IMR-90 (cell line): ENCODE results near the gene PTPRU. TPM values are rescaled to one million over a fixed set of nuclear protein-coding genes. Genes with fewer than 3 reads are reported as not detected.

Experiments
- ATAC-seq: fragments of 200-7000 bp; cut with Tn5 transposase; 2 replicates; pipeline ENCODE4 v1.9.1; 2020; ENCODE audit warnings: low read depth, mild to moderate bottlenecking, moderate library complexity
- BruUV-seq: library from RNA; stranded (reverse); fragments of 400-500 nt; replicated peaks from 2 replicates; lab custom pipeline; 2021; lab: Mats Ljungman, UMichigan
- CTCF ChIA-PET: fragments of 300-600 bp; formaldehyde crosslinking; extraction: SDS; loops from one replicate; lab custom pipeline; 2021; ENCODE audit warnings: antibody characterized with exemption; lab: Yijun Ruan, JAX
- POLR2A ChIA-PET: fragments of 300-600 bp; sonication (Branson Sonifier 250); formaldehyde crosslinking; loops from one replicate; lab custom pipeline; 2022; ENCODE audit warnings: antibody characterized with exemption; ENCODE audit not compliant: unreplicated experiment; lab: Charles Lee
- DNase-seq: peaks from one replicate; pipeline ENCODE4 v3.0.0; 2013
- H2AFZ ChIP-seq: replicated peaks from 2 replicates; pipeline ENCODE3; 2013; ENCODE audit warnings: low read length, mild to moderate bottlenecking; ENCODE audit not compliant: poor library complexity
- H2AK5ac ChIP-seq: 2 replicates; pipeline ENCODE4 v1.6.1; 2013; ENCODE audit warnings: low read depth, low read length, inconsistent platforms
- H2AK9ac ChIP-seq: replicated peaks from 2 replicates; pipeline ENCODE3; 2013; ENCODE audit warnings: mild to moderate bottlenecking, low read depth, low read length, moderate library complexity; ENCODE audit not compliant: poor library complexity
- H2BK120ac ChIP-seq: 2 replicates; pipeline ENCODE4 v1.6.1; 2013; ENCODE audit warnings: low read depth, low read length, inconsistent platforms
- H2BK15ac ChIP-seq: 3 replicates; pipeline ENCODE4 v1.6.1; 2013; ENCODE audit warnings: low read depth, low read length, inconsistent platforms
- H2BK20ac ChIP-seq: 2 replicates; pipeline ENCODE4 v1.6.1; 2013; ENCODE audit warnings: low read depth, mild to moderate bottlenecking, inconsistent platforms, low read length, moderate library complexity
- H2BK5ac ChIP-seq: 2 replicates; pipeline ENCODE4 v1.6.1; 2013; ENCODE audit warnings: mild to moderate bottlenecking, low read depth, low read length, inconsistent platforms; ENCODE audit not compliant: poor library complexity, severe bottlenecking
- H3K14ac ChIP-seq: replicated peaks from 2 replicates; pipeline ENCODE4 v1.6.1; 2013; ENCODE audit warnings: low read depth, low read length, inconsistent platforms
- H3K18ac ChIP-seq: 2 replicates; pipeline ENCODE4 v1.6.1; 2013; ENCODE audit warnings: low read depth, low read length, control low read depth
- H3K23ac ChIP-seq: 2 replicates; pipeline ENCODE4 v1.6.1; 2013; ENCODE audit warnings: low read depth, low read length, inconsistent platforms
- H3K27ac ChIP-seq: 2 replicates; pipeline ENCODE4 v1.5.1; 2013; ENCODE audit warnings: mild to moderate bottlenecking, control low read depth, low read length; ENCODE audit not compliant: insufficient read depth
- H3K27me3 ChIP-seq: 2 replicates; pipeline ENCODE4 v1.6.1; 2013; ENCODE audit warnings: low read length; ENCODE audit not compliant: control insufficient read depth, insufficient read depth
- H3K36me3 ChIP-seq: 2 replicates; pipeline ENCODE4 v1.6.1; 2013; ENCODE audit warnings: low read length, mixed read lengths; ENCODE audit not compliant: control insufficient read depth, insufficient read depth
- H3K4ac ChIP-seq: 2 replicates; pipeline ENCODE4 v1.6.1; 2013; ENCODE audit warnings: low read depth, low read length, inconsistent platforms
- H3K4me1 ChIP-seq: 2 replicates; pipeline ENCODE4 v1.6.1; 2013; ENCODE audit warnings: low read length, mixed read lengths; ENCODE audit not compliant: control insufficient read depth, insufficient read depth
- H3K4me2 ChIP-seq: 2 replicates; pipeline ENCODE4 v1.6.1; 2013; ENCODE audit warnings: low read depth, mild to moderate bottlenecking, control low read depth, low read length, moderate library complexity
- H3K4me3 ChIP-seq: 2 replicates; pipeline ENCODE4 v1.5.1; 2013; ENCODE audit warnings: low read depth, mild to moderate bottlenecking, control low read depth, low read length, moderate library complexity; ENCODE audit not compliant: insufficient read depth
- H3K56ac ChIP-seq: 2 replicates; pipeline ENCODE4 v1.6.1; 2013; ENCODE audit warnings: low read length, inconsistent platforms; ENCODE audit not compliant: insufficient read depth; ENCODE audit errors: extremely low read depth
- H3K79me1 ChIP-seq, 2 experiments: 2 replicates each; pipeline ENCODE4 v1.6.1; 2013; ENCODE audit warnings: low read length in 2 of 2, inconsistent platforms in 1 of 2, low read depth in 1 of 2
- H3K9ac ChIP-seq: 2 replicates; pipeline ENCODE4 v1.6.1; 2013; ENCODE audit warnings: low read depth, low read length, control low read depth
- H3K9me1 ChIP-seq: 2 replicates; pipeline ENCODE4 v1.6.1; 2013; ENCODE audit warnings: low read length, inconsistent platforms; ENCODE audit not compliant: insufficient read depth
- H3K9me3 ChIP-seq: 2 replicates; pipeline ENCODE4 v1.6.1; 2013; ENCODE audit warnings: low read length; ENCODE audit not compliant: control insufficient read depth, insufficient read depth
- H4K20me1 ChIP-seq: 2 replicates; pipeline ENCODE4 v1.6.1; 2013; ENCODE audit warnings: low read length, inconsistent platforms; ENCODE audit not compliant: insufficient read depth
- H4K5ac ChIP-seq: 2 replicates; pipeline ENCODE4 v1.6.1; 2013; ENCODE audit warnings: mild to moderate bottlenecking, low read depth, low read length, control low read depth
- H4K8ac ChIP-seq, 2 experiments: 2 replicates each; pipeline ENCODE4 v1.6.1; 2013; ENCODE audit warnings: low read depth in 2 of 2, low read length in 2 of 2, control low read depth in 1 of 2, inconsistent platforms in 1 of 2
- H4K91ac ChIP-seq: 2 replicates; pipeline ENCODE4 v1.6.1; 2013; ENCODE audit warnings: low read depth, low read length, inconsistent platforms; ENCODE audit not compliant: insufficient read depth
- CEBPB ChIP-seq: IDR thresholded peaks from 2 replicates; pipeline ENCODE4 v1.6.1; 2012; ENCODE audit warnings: low read depth, low read length, improper control_type of control experiment
- CHD1 ChIP-seq: IDR thresholded peaks from 2 replicates; pipeline ENCODE4 v1.6.1; 2012; ENCODE audit warnings: low read depth, low read length, improper control_type of control experiment
- FOS ChIP-seq: fragments of 150-350 bp; IDR thresholded peaks from 2 replicates; pipeline ENCODE4 v1.6.1; 2016; ENCODE audit warnings: low read depth, low read length
- MAFK ChIP-seq: IDR thresholded peaks from 2 replicates; pipeline ENCODE4 v1.6.1; 2012; ENCODE audit warnings: low read depth, low read length, improper control_type of control experiment
- MAZ ChIP-seq: IDR thresholded peaks from 2 replicates; pipeline ENCODE4 v1.6.1; 2012; ENCODE audit warnings: low read depth, mild to moderate bottlenecking, low read length, improper control_type of control experiment, moderate library complexity, borderline replicate concordance
- POLR2A ChIP-seq: IDR thresholded peaks from 2 replicates; pipeline ENCODE4 v1.6.1; 2012; ENCODE audit warnings: mild to moderate bottlenecking, low read depth, low read length
- RAD21 ChIP-seq: IDR thresholded peaks from 2 replicates; pipeline ENCODE4 v1.6.1; 2012; ENCODE audit warnings: low read length, improper control_type of control experiment
- RFX5 ChIP-seq: IDR thresholded peaks from 2 replicates; pipeline ENCODE4 v1.8.0; 2012; ENCODE audit warnings: low read depth, mild to moderate bottlenecking, low read length, moderate library complexity
- SMC3 ChIP-seq: fragments of 150-350 bp; IDR thresholded peaks from 2 replicates; pipeline ENCODE4 v1.6.1; 2016; ENCODE audit warnings: low read depth, mild to moderate bottlenecking, antibody characterized with exemption, low read length, moderate library complexity
- WGBS, 2 experiments: methylation state at CpG; one replicate each; pipeline versions ENCODE4 v1.1.5 to v1.1.7; 2013; ENCODE audit warnings: missing lambda C conversion rate in 2 of 2; ENCODE audit not compliant: insufficient read length in 1 of 2; ENCODE audit errors: extremely low coverage in 2 of 2; 5-methylcytosine and 5-hydroxymethylcytosine counted together
- dilution Hi-C: fragments of 300-500 bp; cut with HindIII; formaldehyde crosslinking; loops from one replicate; pipeline ENCODE4 v1.14.3; 2018; ENCODE audit warnings: low sequenced_read_pairs; ENCODE audit not compliant: unreplicated experiment
- in situ Hi-C: fragments of 300-500 bp; cut with MboI; formaldehyde crosslinking; loops from 3 replicates; pipeline ENCODE4 v1.14.3; 2019; ENCODE audit warnings: low sequenced_read_pairs, inconsistent platforms, mixed read lengths
- intact Hi-C: fragments of 100-400 bp; cut with micrococcal nuclease; formaldehyde crosslinking; loops from 2 replicates; pipeline ENCODE4 v1.10.0; 2022
- polyA plus RNA-seq, 3 experiments: library from polyadenylated mRNA; depleted of rRNA; stranded (reverse); fragments of >200 nt; gene quantifications; 2 replicates each; pipeline ENCODE4 v1.2.3, GENCODE V29; 2012; ENCODE audit warnings: low replicate concordance in 1 of 3
- total RNA-seq: library from RNA; depleted of rRNA; stranded (reverse); fragments of >200 nt; gene quantifications from 2 replicates; pipeline ENCODE4 v1.2.3, GENCODE V29; 2012
- TF ChIP-seq, protein P1 (sequence below): fragments of 150-350 bp; IDR thresholded peaks from 2 replicates; pipeline ENCODE4 v1.6.1; 2017; ENCODE audit warnings: mild to moderate bottlenecking, antibody characterized with exemption, low read length, low read depth
- TF ChIP-seq, protein P2 (sequence below): conservative IDR thresholded peaks from 2 replicates; pipeline ENCODE4 v1.5.1; 2012; ENCODE audit warnings: mild to moderate bottlenecking, low read depth, low read length, improper control_type of control experiment
- TF ChIP-seq, protein P3 (sequence below): fragments of 150-350 bp; IDR thresholded peaks from 2 replicates; pipeline ENCODE4 v1.6.1; 2016; ENCODE audit warnings: low read depth, mild to moderate bottlenecking, low read length, moderate library complexity, borderline replicate concordance

PTPRU gene
- total and polyA plus RNA-seq, 2 of the 4 experiments (the other 2 are of a cell fraction) = 7.0 to 10.7 TPM

DNA sequence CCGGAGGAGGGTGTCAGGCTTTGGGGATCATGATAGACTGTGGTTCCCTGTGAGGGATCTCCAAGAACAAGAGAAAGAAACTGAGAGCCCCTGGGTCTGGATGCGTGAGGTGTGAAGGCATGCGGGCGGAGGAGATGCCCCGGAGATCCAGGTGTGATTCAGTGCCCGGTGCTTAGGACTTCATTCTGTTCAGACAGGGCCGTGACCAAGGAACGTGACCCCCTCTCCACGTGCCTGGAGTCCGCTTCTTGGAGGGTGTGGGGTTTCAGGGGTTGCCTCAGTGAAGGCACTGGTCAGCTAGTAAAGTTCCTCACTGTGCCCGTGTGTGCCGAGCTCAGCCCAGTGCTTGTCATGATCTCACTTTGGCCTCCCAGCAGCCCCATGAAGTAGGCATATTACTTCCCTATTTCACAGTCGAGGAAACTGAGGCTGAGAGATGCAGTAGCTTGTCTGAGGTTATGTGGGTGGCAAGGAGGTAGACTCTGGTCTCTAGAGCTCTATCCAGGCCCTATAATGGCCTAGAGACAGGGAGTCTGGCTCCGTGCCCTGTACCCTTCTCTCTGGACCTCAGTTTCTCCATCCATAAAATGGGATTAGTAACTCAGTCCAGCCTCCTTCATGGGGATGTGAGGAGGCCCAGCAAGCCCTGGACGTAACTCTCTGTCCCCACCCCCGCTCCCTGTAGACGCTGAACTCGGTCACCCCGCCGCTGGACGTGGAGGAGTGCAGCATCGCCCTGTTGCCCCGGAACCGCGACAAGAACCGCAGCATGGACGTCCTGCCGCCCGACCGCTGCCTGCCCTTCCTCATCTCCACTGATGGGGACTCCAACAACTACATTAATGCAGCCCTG, 81.0 kb downstream of the PTPRU start (continued):
- no peak for TF ChIP-seq SMC3

DNA sequence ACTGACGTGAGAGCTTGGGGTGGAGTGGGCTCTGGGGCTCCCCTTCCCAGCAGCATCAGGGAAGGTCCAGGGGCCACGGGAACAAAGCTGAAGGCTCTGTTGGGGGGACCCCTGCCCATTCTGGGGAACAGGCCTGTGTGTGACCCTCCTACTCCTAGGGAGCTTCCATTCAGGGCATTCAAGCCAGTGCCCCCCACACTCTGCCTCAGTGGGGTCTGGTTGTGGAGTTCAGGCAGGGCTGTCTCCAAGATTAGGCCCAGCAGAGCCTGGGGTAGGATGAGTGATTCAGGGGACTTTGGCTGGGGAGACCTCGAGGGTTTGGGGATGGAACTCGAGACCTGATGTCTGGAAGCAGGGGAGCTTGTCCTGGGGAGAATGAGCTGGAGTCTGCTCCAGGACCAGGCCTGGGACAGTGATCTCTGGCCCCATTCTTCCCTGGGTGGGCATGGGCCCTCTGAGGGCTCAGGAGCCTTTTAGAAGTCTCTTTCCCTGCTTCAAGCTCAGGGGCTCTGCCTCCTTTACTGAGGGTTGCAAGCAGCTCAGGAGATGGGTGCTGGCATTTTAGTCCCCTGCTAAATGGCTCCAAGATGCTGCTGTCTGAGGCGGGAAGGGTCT, 81.7 kb downstream of the PTPRU start:
- CTCF ChIA-PET = no interaction called here
- Histone ChIP-seq H3K9ac (no peak overlapping the region), H3K27me3 (no peaks in the 10 kb centered on the region), H2BK120ac (no peak overlapping the region), H4K20me1 (no peaks in the 10 kb centered on the region), H3K9me3 (no peaks in the 10 kb centered on the region), H3K4me3 (no peak overlapping the region), H3K4me2 (no peak overlapping the region), H3K27ac (no peak overlapping the region), H4K5ac (no peak overlapping the region), H2AFZ (no peak overlapping the region), H3K4ac (no peak overlapping the region), H3K23ac (no peak overlapping the region), H2BK5ac (no peak overlapping the region), H2BK15ac (no peak overlapping the region), H3K9me1 (no peaks in the 10 kb centered on the region), H3K36me3 (peaks cover 9% of the 10 kb centered on the region; the same call in 1 of the 2 replicates), H3K18ac (no peak overlapping the region), H4K8ac (no peak overlapping the region), H2AK5ac (no peak overlapping the region), H2AK9ac (no peak overlapping the region), H3K79me1 (no peaks in the 10 kb centered on the region), H4K91ac (no peak overlapping the region), H3K4me1 (no peaks in the 10 kb centered on the region), H2BK20ac (no peak overlapping the region), H3K56ac (no peak overlapping the region), H3K14ac (no peak overlapping the region)
- no peak for ATAC-seq
- BruUV-seq = no TSS peak
- intact Hi-C loops = no loop called here
- in situ Hi-C loops = no loop called here
- POLR2A ChIA-PET = no interaction called here
- WGBS, 2 experiments = 49% methylated on average over 2 of the region's 5 CpGs; no CpG with 5 or more reads in 1 of the 2 experiments
- DNase-seq = no peak
- dilution Hi-C loops = no loop called here
- TF ChIP-seq MAFK (no peak), SMC3 (no peak), RFX5 (no peak), CHD1 (no peak), RAD21 (no peak), CEBPB (no peak), MAZ (no peak), POLR2A (no peak), FOS (no peak)
- TF ChIP-seq, protein P1, sequence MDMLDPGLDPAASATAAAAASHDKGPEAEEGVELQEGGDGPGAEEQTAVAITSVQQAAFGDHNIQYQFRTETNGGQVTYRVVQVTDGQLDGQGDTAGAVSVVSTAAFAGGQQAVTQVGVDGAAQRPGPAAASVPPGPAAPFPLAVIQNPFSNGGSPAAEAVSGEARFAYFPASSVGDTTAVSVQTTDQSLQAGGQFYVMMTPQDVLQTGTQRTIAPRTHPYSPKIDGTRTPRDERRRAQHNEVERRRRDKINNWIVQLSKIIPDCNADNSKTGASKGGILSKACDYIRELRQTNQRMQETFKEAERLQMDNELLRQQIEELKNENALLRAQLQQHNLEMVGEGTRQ = no peak
- TF ChIP-seq, protein P2, sequence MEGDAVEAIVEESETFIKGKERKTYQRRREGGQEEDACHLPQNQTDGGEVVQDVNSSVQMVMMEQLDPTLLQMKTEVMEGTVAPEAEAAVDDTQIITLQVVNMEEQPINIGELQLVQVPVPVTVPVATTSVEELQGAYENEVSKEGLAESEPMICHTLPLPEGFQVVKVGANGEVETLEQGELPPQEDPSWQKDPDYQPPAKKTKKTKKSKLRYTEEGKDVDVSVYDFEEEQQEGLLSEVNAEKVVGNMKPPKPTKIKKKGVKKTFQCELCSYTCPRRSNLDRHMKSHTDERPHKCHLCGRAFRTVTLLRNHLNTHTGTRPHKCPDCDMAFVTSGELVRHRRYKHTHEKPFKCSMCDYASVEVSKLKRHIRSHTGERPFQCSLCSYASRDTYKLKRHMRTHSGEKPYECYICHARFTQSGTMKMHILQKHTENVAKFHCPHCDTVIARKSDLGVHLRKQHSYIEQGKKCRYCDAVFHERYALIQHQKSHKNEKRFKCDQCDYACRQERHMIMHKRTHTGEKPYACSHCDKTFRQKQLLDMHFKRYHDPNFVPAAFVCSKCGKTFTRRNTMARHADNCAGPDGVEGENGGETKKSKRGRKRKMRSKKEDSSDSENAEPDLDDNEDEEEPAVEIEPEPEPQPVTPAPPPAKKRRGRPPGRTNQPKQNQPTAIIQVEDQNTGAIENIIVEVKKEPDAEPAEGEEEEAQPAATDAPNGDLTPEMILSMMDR = no peak
- TF ChIP-seq, protein P3, sequence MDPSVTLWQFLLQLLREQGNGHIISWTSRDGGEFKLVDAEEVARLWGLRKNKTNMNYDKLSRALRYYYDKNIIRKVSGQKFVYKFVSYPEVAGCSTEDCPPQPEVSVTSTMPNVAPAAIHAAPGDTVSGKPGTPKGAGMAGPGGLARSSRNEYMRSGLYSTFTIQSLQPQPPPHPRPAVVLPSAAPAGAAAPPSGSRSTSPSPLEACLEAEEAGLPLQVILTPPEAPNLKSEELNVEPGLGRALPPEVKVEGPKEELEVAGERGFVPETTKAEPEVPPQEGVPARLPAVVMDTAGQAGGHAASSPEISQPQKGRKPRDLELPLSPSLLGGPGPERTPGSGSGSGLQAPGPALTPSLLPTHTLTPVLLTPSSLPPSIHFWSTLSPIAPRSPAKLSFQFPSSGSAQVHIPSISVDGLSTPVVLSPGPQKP = no peak
